H1 (cell line): ENCODE measurements around the gene MOG. TPM values are rescaled to one million over a fixed set of nuclear protein-coding genes. Genes with fewer than 3 reads are reported as not detected.

ENCODE experiments used
- EGR1 ChIP-seq: IDR thresholded peaks from 2 replicates; pipeline ENCODE4 v1.6.1; 2011; ENCODE audit warnings: low read depth, low read length, borderline replicate concordance
- polyA plus RNA-seq, 7 experiments: library from polyadenylated mRNA; depleted of rRNA in 3 of 7; stranded (reverse) in 5 of 7; unstranded in 2 of 7; fragments of >200 nt in 5 of 7; fragments of 200-250 nt in 2 of 7; gene quantifications; 1 replicate in 5 of 7; 2 replicates in 1 of 7; 4 replicates in 1 of 7; pipeline versions ENCODE4 v1.2.1 to v1.2.3, GENCODE V29; 2011 to 2013; ENCODE audit warnings: missing spikeins in 2 of 7, mixed read lengths in 2 of 7
- total RNA-seq: library from RNA; stranded (reverse); fragmentation: NEBNext Ultra II Directional; extraction: Animal tissue kit (Norgen Biotek cat#: 25700); gene quantifications from 2 replicates; pipeline ENCODE4 v1.2.1, GENCODE V29; 2021
- TF ChIP-seq, protein P1 (sequence below), 3 experiments: IDR thresholded peaks; 1 replicate in 2 of 3; 2 replicates in 1 of 3; pipeline versions ENCODE4 v1.5.1 to v1.6.1; 2011; ENCODE audit warnings: low read length in 3 of 3, mild to moderate bottlenecking in 3 of 3, inconsistent platforms in 2 of 3, low read depth in 1 of 3, moderate library complexity in 1 of 3; ENCODE audit not compliant: insufficient read depth in 1 of 3; ENCODE audit errors: control extremely low read depth in 1 of 3

Gene MOG
- total and polyA plus RNA-seq, 2 of the 8 experiments (the other 6 are each of a cell fraction or from before 2014, with no cell fraction given), result 0.17 to 0.86 TPM

- TF ChIP-seq, protein P1, sequence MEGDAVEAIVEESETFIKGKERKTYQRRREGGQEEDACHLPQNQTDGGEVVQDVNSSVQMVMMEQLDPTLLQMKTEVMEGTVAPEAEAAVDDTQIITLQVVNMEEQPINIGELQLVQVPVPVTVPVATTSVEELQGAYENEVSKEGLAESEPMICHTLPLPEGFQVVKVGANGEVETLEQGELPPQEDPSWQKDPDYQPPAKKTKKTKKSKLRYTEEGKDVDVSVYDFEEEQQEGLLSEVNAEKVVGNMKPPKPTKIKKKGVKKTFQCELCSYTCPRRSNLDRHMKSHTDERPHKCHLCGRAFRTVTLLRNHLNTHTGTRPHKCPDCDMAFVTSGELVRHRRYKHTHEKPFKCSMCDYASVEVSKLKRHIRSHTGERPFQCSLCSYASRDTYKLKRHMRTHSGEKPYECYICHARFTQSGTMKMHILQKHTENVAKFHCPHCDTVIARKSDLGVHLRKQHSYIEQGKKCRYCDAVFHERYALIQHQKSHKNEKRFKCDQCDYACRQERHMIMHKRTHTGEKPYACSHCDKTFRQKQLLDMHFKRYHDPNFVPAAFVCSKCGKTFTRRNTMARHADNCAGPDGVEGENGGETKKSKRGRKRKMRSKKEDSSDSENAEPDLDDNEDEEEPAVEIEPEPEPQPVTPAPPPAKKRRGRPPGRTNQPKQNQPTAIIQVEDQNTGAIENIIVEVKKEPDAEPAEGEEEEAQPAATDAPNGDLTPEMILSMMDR (IDR thresholded peaks at IDR 0.05; ENCODE audit: control extremely low read depth in 1 of 3, insufficient read depth in 1 of 3, low read depth in 1 of 3, low read length in 3 of 3), result peak in 2 of 3 experiments; percentile 65 to 72; a peak in 3 of 4 replicates
- TF ChIP-seq EGR1, result 0 out of 2 replicates have a peak, but pooled peaks have one; percentile 12
Observed at GRCh38 chr6:29705389-29706231, 48.7 kb downstream of the MOG start (continued).
